ENCODE results near the gene MS4A1. TPM values are rescaled to one million over a fixed set of nuclear protein-coding genes. Genes with fewer than 3 reads are reported as not detected.

MS4A1 gene
- total RNA-seq, 1 experiment from 2014 or later, result 0.25 TPM

DNA sequence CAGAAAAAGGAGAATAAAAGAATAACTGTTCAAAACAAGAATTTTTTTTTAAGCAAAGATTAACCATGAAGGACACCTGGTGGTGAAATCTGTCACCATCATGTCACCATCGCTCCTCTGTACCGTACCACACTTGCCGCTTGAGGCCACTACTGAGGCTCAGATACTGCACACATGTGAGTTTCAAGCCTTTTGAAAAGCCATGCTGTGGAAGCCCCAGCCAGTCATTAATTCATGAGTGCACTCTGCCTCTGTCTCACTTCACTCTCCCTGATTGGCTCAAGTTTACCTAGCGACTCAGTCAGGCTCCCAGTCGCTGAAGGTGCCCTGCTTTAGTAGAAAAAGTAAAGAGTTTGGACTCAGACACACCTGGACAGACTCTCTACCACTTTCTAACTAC is 30.3 kb downstream of the MS4A1 start (continued):
- TF ChIP-seq RAD21 (IDR thresholded peaks at IDR 0.05; ENCODE audit: low read depth) (peak; percentile 74), JUND (IDR thresholded peaks at IDR 0.05) (no peak)

DNA sequence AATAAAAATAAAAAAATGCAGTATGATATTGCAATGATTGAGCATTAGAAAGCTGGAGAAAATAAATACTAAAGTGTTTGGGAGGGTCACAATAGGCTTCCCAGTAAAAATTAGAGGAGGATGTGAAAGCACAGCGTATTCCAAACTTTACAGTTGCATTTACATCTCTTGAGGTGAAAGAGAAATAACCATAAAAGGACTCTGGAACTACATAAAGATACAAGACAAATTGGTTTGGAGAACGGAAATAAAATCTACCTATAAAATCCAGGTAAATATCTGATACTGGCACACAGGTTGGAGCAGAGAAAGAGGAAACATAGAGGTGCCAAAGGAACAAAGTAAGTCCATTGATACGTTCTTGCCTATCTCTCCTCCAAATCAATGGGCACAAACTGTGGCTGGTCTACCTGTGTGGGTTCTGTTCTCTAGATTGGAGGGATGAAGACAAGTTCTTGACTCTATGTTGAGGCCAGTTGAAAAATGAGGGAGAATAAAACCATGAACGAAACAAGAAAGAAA is 36.9 kb downstream of the MS4A1 start, which contains the start of gene MS4A12:
MS4A12 (plus strand) TSS at position 291 of the 522 bp plus-strand sequence. CDS start 4,541 bp downstream, outside the sequence.
- no peaks in the 10 kb centered on the region for H3K9me2 ChIP-seq (ENCODE audit: insufficient read depth)
- ChIA-PET CTCF (no interaction called here), POLR2A (no interaction called here), RAD21 (ENCODE audit: low non-redundant PET in 1 of 2, low total read pairs in 2 of 2, uncharacterized antibody in 2 of 2, unreplicated experiment in 2 of 2) (no interaction called here)
- H2AFZ ChIP-seq (ENCODE audit: low read depth, low read length, poor library complexity, severe bottlenecking), result no peak within 1 kb of the TSS
- H3K27ac ChIP-seq (ENCODE audit: low read depth, low read length), result no peak within 1 kb of the TSS
- H3K4me3 ChIP-seq (replicated peaks in 1 of 2; ENCODE audit: low read depth in 1 of 2, low read length in 2 of 2), result no peak within 1 kb of the TSS
- TF ChIP-seq ATF3 (IDR thresholded peaks at IDR 0.05), result no peak
- TF ChIP-seq POLR2AphosphoS5 (IDR thresholded peaks at IDR 0.05; ENCODE audit: low read depth, low read length), result no peak
- TF ChIP-seq EZH2 (IDR thresholded peaks at IDR 0.05), result no peak
- no peaks in the 10 kb centered on the region for H3K4me1 ChIP-seq (ENCODE audit: control insufficient read depth in 1 of 2, insufficient read depth in 2 of 2, low read length in 2 of 2)
- ATAC-seq (no peak), DNase-seq (ENCODE audit: low read depth, low spot score) (no peak)
- no peak within 1 kb of the TSS for H3K9ac ChIP-seq (ENCODE audit: low read length)
- no peaks in the 10 kb centered on the region for H4K20me1 ChIP-seq (ENCODE audit: insufficient read depth)
- no peaks in the 10 kb centered on the region for H3K36me3 ChIP-seq (ENCODE audit: control insufficient read depth in 1 of 2, insufficient read depth in 2 of 2, low read length in 2 of 2)
- H3K27me3 ChIP-seq (ENCODE audit: insufficient read depth, low read length), result peaks cover 3% of the 10 kb centered on the region; the same call in 1 of the 2 replicates
- H3K79me2 ChIP-seq (ENCODE audit: insufficient read depth, low read length), result no peaks in the 10 kb centered on the region
- BruUV-seq (replicated peaks), result no TSS peak
- no peaks in the 10 kb centered on the region for H3K9me3 ChIP-seq (ENCODE audit: control insufficient read depth in 1 of 2, insufficient read depth in 1 of 2, low read depth in 1 of 2, low read length in 2 of 2)
- intact Hi-C loops (cut with micrococcal nuclease), result no loop called here
- H3K4me2 ChIP-seq (ENCODE audit: low read length), result no peak within 1 kb of the TSS

GRCh38 chr11:60493454-60493853 is 37.8 kb downstream of the MS4A1 start:
- Histone ChIP-seq H3K79me2 (ENCODE audit: insufficient read depth, low read length) (no peaks in the 10 kb centered on the region), H3K36me3 (ENCODE audit: control insufficient read depth in 1 of 2, insufficient read depth in 2 of 2, low read length in 2 of 2) (no peaks in the 10 kb centered on the region), H3K4me3 (replicated peaks in 1 of 2; ENCODE audit: low read depth in 1 of 2, low read length in 2 of 2) (no peak overlapping the region), H3K27me3 (ENCODE audit: insufficient read depth, low read length) (peaks cover 3% of the 10 kb centered on the region; the same call in 1 of the 2 replicates), H3K4me1 (ENCODE audit: control insufficient read depth in 1 of 2, insufficient read depth in 2 of 2, low read length in 2 of 2) (no peaks in the 10 kb centered on the region), H3K4me2 (ENCODE audit: low read length) (no peak overlapping the region), H2AFZ (ENCODE audit: low read depth, low read length, poor library complexity, severe bottlenecking) (no peak overlapping the region), H3K9ac (ENCODE audit: low read length) (no peak overlapping the region), H3K9me3 (ENCODE audit: control insufficient read depth in 1 of 2, insufficient read depth in 1 of 2, low read depth in 1 of 2, low read length in 2 of 2) (no peaks in the 10 kb centered on the region), H4K20me1 (ENCODE audit: insufficient read depth) (no peaks in the 10 kb centered on the region), H3K9me2 (ENCODE audit: insufficient read depth) (no peaks in the 10 kb centered on the region), H3K27ac (ENCODE audit: low read depth, low read length) (no peak overlapping the region)
- ChIA-PET POLR2A (no interaction called here), CTCF (no interaction called here), RAD21 (ENCODE audit: low non-redundant PET in 1 of 2, low total read pairs in 2 of 2, uncharacterized antibody in 2 of 2, unreplicated experiment in 2 of 2) (no interaction called here)
- ATAC-seq, result no peak
- no TSS peak for BruUV-seq (replicated peaks)
- intact Hi-C loops (cut with micrococcal nuclease), result no loop called here
- DNase-seq (ENCODE audit: low read depth, low spot score), result no peak
- TF ChIP-seq, protein P1, sequence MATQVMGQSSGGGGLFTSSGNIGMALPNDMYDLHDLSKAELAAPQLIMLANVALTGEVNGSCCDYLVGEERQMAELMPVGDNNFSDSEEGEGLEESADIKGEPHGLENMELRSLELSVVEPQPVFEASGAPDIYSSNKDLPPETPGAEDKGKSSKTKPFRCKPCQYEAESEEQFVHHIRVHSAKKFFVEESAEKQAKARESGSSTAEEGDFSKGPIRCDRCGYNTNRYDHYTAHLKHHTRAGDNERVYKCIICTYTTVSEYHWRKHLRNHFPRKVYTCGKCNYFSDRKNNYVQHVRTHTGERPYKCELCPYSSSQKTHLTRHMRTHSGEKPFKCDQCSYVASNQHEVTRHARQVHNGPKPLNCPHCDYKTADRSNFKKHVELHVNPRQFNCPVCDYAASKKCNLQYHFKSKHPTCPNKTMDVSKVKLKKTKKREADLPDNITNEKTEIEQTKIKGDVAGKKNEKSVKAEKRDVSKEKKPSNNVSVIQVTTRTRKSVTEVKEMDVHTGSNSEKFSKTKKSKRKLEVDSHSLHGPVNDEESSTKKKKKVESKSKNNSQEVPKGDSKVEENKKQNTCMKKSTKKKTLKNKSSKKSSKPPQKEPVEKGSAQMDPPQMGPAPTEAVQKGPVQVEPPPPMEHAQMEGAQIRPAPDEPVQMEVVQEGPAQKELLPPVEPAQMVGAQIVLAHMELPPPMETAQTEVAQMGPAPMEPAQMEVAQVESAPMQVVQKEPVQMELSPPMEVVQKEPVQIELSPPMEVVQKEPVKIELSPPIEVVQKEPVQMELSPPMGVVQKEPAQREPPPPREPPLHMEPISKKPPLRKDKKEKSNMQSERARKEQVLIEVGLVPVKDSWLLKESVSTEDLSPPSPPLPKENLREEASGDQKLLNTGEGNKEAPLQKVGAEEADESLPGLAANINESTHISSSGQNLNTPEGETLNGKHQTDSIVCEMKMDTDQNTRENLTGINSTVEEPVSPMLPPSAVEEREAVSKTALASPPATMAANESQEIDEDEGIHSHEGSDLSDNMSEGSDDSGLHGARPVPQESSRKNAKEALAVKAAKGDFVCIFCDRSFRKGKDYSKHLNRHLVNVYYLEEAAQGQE (IDR thresholded peaks at IDR 0.05; ENCODE audit: low read depth), result no peak
- TF ChIP-seq POLR2A (IDR thresholded peaks at IDR 0.05; ENCODE audit: borderline replicate concordance, extremely low read depth, insufficient read depth, insufficient read length) (no peak), RAD21 (IDR thresholded peaks at IDR 0.05; ENCODE audit: low read depth) (no peak), ZNF274 (IDR thresholded peaks at IDR 0.05; ENCODE audit: low read depth, low read length) (no peak), ZFX (IDR thresholded peaks at IDR 0.05) (no peak), SRF (IDR thresholded peaks at IDR 0.05; ENCODE audit: low read depth) (no peak), ELF1 (IDR thresholded peaks at IDR 0.05; ENCODE audit: borderline replicate concordance, low read depth) (no peak), JUND (IDR thresholded peaks at IDR 0.05) (no peak), FOSL1 (IDR thresholded peaks at IDR 0.05; ENCODE audit: low read depth) (no peak), ZBTB33 (IDR thresholded peaks at IDR 0.05; ENCODE audit: extremely low read depth, insufficient replicate concordance, low read length) (no peak)
- TF ChIP-seq, protein P2, sequence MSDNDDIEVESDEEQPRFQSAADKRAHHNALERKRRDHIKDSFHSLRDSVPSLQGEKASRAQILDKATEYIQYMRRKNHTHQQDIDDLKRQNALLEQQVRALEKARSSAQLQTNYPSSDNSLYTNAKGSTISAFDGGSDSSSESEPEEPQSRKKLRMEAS (IDR thresholded peaks at IDR 0.05), result no peak

Data from HCT116 (cell line).